NCI-H2171 treated with DMSO at 0.1 percent for 48 hours (cell line): ENCODE data around the gene HNRNPA1.
A peak's percentile ranks its signal among the peaks of the same experiment; 100 is the strongest.
"Not testable (repeated sequence)": the region's sequence is repeated elsewhere in the genome, so short reads cannot be mapped to it uniquely, and the experiment has no call there.

Source experiments
- DNase-seq: peaks from one replicate; lab custom pipeline; 2025; lab: John Stamatoyannopoulos, UW

HNRNPA1 gene

GRCh38 chr12:54280468-54281260 lies at the start of gene HNRNPA1:
Gene HNRNPA1, plus strand, starts transcription at chr12:54280726. Its CDS starts 82 bp downstream, at chr12:54280808.
- peak; percentile 100 for DNase-seq

DNA sequence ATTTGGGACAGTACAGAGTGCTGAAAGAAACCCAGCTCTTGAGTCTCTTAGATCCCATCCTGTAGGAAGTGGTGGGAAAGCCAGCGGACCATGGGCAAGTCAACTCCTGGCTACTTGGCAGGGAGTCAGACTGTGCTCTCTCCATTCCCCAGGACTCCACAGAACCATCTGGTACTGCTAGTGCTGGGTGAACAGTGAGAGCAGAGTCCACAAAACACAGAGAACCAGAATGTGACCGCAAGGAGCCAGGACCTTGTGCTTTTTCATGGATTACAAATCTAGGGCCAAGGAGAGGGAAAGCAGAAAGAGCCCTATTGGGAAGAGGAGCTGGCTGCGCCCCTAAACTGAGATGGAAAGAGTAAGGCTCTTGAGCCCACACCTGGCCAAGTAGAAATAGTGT lies 49.3 kb upstream of the HNRNPA1 start:
- not testable (repeated sequence) for DNase-seq

DNA sequence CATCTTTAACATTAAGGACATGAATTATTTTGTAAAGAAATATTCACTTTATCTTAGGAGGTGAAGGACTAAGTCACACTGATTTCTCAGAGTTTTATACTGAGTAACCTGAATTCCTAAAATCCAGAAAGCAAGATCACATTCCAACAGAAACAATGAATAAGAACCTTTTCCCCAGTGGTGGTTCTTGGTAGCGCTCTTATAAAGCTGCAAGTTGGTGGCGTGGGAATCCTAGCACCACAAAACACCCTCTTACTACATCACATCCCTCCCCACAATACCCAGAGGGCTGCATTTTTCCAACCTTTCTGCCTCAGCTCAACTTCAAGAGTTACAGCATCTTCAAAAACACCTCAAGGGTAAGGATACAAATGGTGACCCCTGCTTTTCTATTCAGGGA lies 47.7 kb upstream of the HNRNPA1 start:
- DNase-seq = no peak

DNA sequence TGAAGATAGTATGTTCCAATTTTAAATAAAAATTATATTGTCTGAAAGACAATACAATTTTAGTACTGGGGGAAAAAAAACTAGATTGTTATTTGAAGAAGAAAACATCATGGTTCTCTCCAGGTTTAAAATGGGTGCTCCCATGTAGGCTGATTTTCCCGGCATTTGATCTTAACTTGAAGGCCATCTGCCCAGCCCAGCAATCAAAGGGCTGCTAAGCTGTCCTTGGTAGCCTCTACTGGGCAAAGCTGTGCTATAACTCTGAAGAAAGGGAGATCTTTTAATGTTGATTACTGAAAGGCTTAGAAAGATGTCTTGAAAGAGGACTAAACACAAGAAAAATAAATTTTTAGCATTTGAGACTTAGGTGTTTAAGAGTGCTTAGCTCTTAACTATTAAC lies 42.0 kb upstream of the HNRNPA1 start:
- no peak for DNase-seq

DNA sequence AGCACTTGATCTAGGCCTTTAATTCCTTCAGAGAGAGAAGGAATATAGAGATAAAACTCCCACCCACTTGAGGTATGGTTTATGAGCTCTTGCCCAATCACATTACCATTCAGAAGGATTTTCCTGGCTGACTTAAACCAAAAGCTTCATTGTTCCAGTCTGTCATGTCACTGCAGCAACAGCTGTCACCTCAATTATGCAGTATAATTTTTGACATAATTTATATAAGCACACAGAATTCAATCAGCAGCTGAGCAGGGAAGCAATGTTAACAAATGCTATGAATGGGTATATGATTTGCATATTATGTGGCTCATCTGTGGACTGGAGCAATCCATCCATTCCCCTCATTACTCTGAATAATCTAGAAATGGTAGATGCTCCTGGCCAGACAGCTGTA lies 40.9 kb upstream of the HNRNPA1 start:
- DNase-seq = peak; percentile 78

GRCh38 chr12:54240129-54240528 lies 40.4 kb upstream of the HNRNPA1 start:
- no peak for DNase-seq

DNA sequence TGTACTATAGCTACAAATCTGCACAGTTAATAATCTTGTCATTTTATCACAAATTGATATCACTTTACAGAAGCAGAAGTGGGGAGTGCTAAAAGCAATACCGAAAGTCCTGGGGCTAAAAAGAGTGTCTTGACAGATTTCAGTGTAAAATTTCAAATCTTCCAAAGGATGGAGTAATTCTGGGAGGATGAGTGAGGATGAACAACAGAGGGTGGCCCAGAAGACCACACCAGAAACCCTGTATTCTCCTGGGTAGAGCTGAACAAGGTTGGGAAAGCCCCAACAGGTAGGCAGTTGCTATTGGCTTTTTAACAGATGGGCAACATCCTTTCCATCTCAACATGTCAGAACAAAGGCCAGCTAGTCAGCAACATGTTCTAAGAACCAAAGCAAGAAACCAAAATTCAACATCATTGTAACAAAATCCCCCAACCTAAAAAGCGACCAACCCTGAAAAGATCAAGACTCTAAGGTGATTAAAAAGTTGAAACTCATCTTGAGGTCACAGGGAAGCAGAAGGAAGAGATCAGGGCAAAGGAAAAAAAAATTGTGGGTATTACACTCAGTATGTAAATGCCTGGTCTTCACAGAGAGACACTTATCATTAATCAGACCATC lies 39.4 kb upstream of the HNRNPA1 start:
- DNase-seq = peak; percentile 90

GRCh38 chr12:54246011-54246641 lies 34.4 kb upstream of the HNRNPA1 start:
- DNase-seq = no peak

- no peak for DNase-seq
Observed at GRCh38 chr12:54249489-54249888, 31.0 kb upstream of the HNRNPA1 start.

GRCh38 chr12:54251667-54252284 lies 28.8 kb upstream of the HNRNPA1 start:
- DNase-seq = peak; percentile 48

- no peak for DNase-seq
Observed at GRCh38 chr12:54253240-54253639, 27.3 kb upstream of the HNRNPA1 start.

- DNase-seq = no peak
Observed at GRCh38 chr12:54257332-54257731, 23.2 kb upstream of the HNRNPA1 start.

DNA sequence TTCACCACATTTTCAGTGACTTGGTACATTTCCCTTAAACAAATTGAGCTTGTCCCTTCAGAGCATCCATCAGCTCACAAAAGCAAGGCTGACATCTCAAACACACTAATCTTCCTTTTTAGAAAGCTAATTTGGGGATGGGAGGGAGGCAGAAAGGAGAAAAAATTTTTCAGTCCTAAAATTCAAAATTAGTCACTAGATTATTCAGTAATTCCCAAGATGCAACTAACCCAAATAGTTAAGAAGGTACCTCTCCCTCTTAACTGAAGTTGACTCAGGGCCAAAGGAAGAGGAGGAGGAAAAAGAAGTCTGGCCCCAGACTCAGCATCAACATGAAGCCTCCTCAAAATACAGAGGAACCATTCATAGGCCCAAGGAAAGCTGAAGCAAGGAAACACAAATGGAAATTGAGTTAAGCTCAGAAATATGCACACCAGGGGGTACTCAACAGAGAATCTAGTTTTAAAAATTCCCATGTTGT lies 22.3 kb upstream of the HNRNPA1 start:
- no peak for DNase-seq

GRCh38 chr12:54259194-54260011 lies 21.1 kb upstream of the HNRNPA1 start:
- DNase-seq = peak; percentile 97

GRCh38 chr12:54261815-54262402 lies 18.6 kb upstream of the HNRNPA1 start:
- DNase-seq = no peak

DNA sequence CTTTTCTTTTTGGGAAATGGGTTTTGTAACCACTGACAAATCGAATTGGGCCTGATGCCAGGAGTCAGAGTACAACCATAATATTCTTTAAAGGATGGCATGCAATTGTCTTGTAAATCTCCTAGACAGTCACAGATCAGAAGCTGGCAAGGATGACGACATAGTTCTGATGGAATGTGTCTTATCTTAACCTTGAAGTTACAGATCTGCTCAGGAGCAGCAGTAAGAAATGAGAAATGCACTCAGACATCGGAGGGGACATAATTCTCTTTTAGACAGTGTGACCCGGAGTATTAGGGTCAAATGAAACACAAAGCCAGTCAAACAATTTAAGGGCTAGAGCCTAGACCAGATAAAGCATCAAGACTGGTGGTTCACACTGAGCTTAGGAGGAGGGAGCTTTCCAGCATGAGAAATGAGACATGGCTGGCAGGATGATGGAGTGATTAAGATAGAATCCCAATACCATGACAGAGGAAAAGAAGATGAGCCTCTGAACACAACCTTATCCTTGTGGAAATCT lies 18.1 kb upstream of the HNRNPA1 start:
- DNase-seq = peak; percentile 24

DNA sequence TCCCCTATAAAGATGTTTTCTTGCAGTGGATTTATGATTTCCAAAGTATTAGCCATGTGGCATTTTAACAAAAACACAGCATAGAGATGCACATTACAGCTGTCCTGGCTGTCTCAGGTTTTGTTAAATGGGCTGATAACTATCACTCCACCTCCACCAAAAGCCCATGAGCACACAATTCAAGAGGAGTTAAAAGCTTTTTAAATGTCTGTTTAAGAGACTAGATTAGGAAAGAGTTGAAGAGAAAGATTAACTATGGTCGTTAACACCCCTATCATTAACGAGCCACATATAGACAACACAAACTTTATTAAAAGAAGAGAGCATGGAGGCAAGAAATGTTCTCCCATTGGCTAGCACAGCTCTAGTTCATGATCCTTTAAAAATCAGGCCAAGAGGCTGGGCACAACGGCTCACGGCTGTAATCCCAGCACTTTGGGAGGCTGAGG lies 15.1 kb upstream of the HNRNPA1 start:
- DNase-seq = no peak

GRCh38 chr12:54266852-54267251 lies 13.7 kb upstream of the HNRNPA1 start:
- DNase-seq = peak; percentile 50

DNA sequence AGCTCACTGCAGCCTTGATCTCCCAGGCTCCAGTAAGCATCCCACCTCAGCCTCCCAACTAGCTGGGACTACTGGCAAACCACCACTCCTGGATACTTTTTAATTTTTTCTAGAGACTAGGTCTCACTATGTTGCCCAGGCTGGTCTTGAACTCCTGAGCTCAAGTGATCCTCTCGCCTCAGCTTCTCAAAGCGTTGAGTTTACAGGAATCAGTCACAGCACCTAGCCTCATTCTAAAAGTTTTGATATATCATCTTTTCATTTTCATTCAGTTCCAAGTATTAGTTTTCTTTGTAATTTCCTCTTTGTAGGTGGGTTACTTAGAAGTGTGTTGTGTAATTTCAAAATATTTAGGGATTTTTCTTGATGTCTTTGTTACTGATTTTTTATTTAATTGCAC lies 10.2 kb upstream of the HNRNPA1 start:
- DNase-seq = no peak

GRCh38 chr12:54272214-54272613 lies 8.3 kb upstream of the HNRNPA1 start:
- DNase-seq = no peak

DNA sequence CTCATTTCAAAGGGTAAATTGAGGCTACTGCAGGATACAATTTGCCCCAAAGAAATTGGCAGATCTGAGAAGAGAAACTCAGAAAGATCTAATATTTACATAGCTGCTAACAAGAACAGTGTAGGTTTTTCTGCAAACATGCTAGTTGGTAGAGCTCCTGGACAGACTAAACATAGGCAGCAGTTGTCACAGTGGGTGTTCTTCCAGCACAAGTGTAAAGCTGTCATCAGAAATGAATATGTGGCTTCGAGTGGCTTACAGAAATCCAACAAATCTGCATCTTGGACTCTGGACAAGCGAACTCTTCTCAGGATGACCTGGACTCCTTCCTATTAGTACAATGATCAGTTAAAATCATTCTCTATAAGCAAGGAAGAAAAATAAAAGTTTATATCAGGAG lies 6.5 kb upstream of the HNRNPA1 start:
- DNase-seq = peak; percentile 18
